Measurements from ENCODE around the gene NCOA3.

DNA sequence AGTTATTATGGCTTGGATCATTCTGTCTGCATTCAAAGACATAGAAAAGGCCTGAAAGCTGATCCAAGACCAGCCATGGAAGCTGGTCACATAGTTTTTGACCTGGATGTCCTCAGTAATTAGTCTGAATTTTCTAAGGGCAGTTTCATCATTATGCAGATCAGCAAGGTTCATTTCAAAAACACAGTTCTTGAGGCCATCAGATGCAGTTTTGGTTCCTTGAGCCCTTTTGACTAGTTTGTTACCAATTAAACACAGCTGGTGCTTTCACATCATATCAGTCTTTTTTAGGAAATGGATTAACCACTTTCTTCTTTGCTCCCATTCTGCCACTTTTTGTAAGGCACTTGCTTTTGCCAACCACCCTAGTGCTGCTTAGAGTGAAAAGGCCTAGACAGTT is 129.4 kb downstream of the NCOA3 start:
- no peak for TF ChIP-seq POLR2A (IDR thresholded peaks at IDR 0.05; ENCODE audit: low read depth, low read length)
- no peak for TF ChIP-seq POLR2AphosphoS5 (IDR thresholded peaks at IDR 0.05; ENCODE audit: low read depth, low read length)
